ENCODE measurements around the gene HHIPL2.
"Not testable (repeated sequence)": the region's sequence is repeated elsewhere in the genome, so short reads cannot be mapped to it uniquely, and the experiment has no call there.

GRCh38 chr1:222484005-222484404 is 63.9 kb downstream of the HHIPL2 start:
- TF ChIP-seq MEF2A (IDR thresholded peaks at IDR 0.05; ENCODE audit: insufficient read depth, low read depth, low read length); RFX5 (IDR thresholded peaks at IDR 0.05; ENCODE audit: low read depth, low read length); TARDBP (IDR thresholded peaks at IDR 0.05; ENCODE audit: borderline replicate concordance): not testable (repeated sequence)

Data from GM12878 (cell line).